Lung (tissue), 12 donors: ENCODE data around the gene GP5. TPM values are rescaled to one million over a fixed set of nuclear protein-coding genes. Genes with fewer than 3 reads are reported as not detected.

Experiments used
- ATAC-seq: fragments of 200-7000 bp; cut with Tn5 transposase; one replicate; pipeline ENCODE4 v1.9.1; 2020; ENCODE audit warnings: moderate number of reproducible peaks; ENCODE audit not compliant: insufficient read depth, low FRiP score
- DNase-seq, 3 donors: peaks; one replicate each; pipeline ENCODE4 v3.0.0-alpha.2; 2013 to 2017
- H3K27ac ChIP-seq, 2 donors: one replicate each; pipeline ENCODE4 v1.5.1; 2013; ENCODE audit warnings: mild to moderate bottlenecking in 2 of 2, moderate library complexity in 2 of 2, control low read depth in 1 of 2, inconsistent platforms in 1 of 2, low read depth in 1 of 2, low read length in 1 of 2
- H3K27me3 ChIP-seq, 3 donors: one replicate each; pipeline ENCODE4 v1.5.1; 2013; ENCODE audit warnings: low read length in 2 of 3; ENCODE audit not compliant: control insufficient read depth in 3 of 3, insufficient read depth in 3 of 3
- H3K36me3 ChIP-seq, 4 donors: one replicate each; pipeline ENCODE4 v1.5.1; 2013; ENCODE audit warnings: low read length in 4 of 4, mild to moderate bottlenecking in 1 of 4, moderate library complexity in 1 of 4; ENCODE audit not compliant: control insufficient read depth in 4 of 4, insufficient read depth in 4 of 4
- H3K4me1 ChIP-seq, 5 donors: one replicate each; pipeline ENCODE4 v1.5.1; 2013; ENCODE audit warnings: low read length in 5 of 5, mild to moderate bottlenecking in 2 of 5, moderate library complexity in 1 of 5; ENCODE audit not compliant: control insufficient read depth in 5 of 5, insufficient read depth in 5 of 5
- H3K4me3 ChIP-seq: one replicate; pipeline ENCODE4 v1.5.1; 2013; ENCODE audit warnings: mild to moderate bottlenecking, control low read depth, moderate library complexity
- H3K9ac ChIP-seq, 2 donors: one replicate each; pipeline ENCODE4 v1.5.1; 2013; ENCODE audit warnings: low read length in 2 of 2, control low read depth in 1 of 2; ENCODE audit not compliant: insufficient read depth in 1 of 2
- H3K9me3 ChIP-seq, 4 donors: one replicate each; pipeline ENCODE4 v1.5.1; 2013; ENCODE audit warnings: low read length in 3 of 4, mild to moderate bottlenecking in 1 of 4, moderate library complexity in 1 of 4; ENCODE audit not compliant: control insufficient read depth in 4 of 4, insufficient read depth in 3 of 4
- WGBS, 2 donors: extraction: QIAGEN DNeasy Blood & Tissue Kit; methylation state at CpG; one replicate each; pipeline ENCODE4 v1.1.7; 2013; 5-methylcytosine and 5-hydroxymethylcytosine counted together
- polyA plus RNA-seq, 2 donors: library from polyadenylated mRNA; stranded (reverse); fragments of 200-250 nt; gene quantifications; one replicate each; pipeline ENCODE4 v1.2.1, GENCODE V29; 2013
- total RNA-seq, 2 donors: library from RNA; depleted of rRNA in 1 of 2; stranded (reverse); fragments of >200 nt in 1 of 2; gene quantifications; one replicate each; pipeline ENCODE4 v1.2.1, GENCODE V29; 2014 to 2021
- TF ChIP-seq, protein P1 (sequence below): IDR thresholded peaks from 2 replicates; pipeline ENCODE4 v1.5.1; 2012; ENCODE audit warnings: mild to moderate bottlenecking; ENCODE audit errors: control extremely low read depth, extremely low read depth
- donor health status: control.
- donor health status: control.
- donor health status: Bipolar disorder and iron deficiency.
- donor health status: healthy.
- donor health status: DM: yes; HTN: yes; CAD: no.

The GP5 gene
- total and polyA plus RNA-seq, 4 donors: 0.06 to 1.1 (median 0.37) TPM

DNA sequence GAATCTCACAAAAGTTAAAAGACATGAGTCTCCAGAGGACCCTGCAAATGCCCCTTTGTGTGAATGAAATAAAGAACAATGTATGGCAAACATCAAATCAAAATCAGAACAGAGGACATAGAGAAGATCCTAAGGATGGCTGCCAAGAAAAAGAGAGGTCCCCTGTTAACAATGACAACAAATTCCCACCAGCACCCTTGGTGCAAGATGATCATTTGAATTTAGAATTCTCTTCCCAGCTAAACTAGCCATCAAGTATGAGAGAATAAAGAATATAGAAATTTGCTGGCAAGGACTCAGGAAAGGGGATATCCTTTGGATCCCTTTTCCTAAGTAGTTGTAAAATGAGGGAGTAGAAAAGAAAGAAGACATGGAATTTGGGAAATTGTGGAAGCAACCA, 8.2 kb downstream of the GP5 start:
- Histone ChIP-seq H3K4me3 (no peak overlapping the region), H3K36me3 (no peaks in the 10 kb centered on the region), H3K27ac (no peak overlapping the region), H3K9ac (no peak overlapping the region), H3K27me3 (peaks cover 0 to 6% (median 0%) of the 10 kb centered on the region in 3 donors), H3K9me3 (peaks cover 0 to 5% (median 0%) of the 10 kb centered on the region in 4 donors), H3K4me1 (peaks cover 0 to under 1% (median 0%) of the 10 kb centered on the region in 5 donors)
- ATAC-seq (no peak), DNase-seq (no peak)
- TF ChIP-seq, protein P1, sequence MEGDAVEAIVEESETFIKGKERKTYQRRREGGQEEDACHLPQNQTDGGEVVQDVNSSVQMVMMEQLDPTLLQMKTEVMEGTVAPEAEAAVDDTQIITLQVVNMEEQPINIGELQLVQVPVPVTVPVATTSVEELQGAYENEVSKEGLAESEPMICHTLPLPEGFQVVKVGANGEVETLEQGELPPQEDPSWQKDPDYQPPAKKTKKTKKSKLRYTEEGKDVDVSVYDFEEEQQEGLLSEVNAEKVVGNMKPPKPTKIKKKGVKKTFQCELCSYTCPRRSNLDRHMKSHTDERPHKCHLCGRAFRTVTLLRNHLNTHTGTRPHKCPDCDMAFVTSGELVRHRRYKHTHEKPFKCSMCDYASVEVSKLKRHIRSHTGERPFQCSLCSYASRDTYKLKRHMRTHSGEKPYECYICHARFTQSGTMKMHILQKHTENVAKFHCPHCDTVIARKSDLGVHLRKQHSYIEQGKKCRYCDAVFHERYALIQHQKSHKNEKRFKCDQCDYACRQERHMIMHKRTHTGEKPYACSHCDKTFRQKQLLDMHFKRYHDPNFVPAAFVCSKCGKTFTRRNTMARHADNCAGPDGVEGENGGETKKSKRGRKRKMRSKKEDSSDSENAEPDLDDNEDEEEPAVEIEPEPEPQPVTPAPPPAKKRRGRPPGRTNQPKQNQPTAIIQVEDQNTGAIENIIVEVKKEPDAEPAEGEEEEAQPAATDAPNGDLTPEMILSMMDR: no peak

DNA sequence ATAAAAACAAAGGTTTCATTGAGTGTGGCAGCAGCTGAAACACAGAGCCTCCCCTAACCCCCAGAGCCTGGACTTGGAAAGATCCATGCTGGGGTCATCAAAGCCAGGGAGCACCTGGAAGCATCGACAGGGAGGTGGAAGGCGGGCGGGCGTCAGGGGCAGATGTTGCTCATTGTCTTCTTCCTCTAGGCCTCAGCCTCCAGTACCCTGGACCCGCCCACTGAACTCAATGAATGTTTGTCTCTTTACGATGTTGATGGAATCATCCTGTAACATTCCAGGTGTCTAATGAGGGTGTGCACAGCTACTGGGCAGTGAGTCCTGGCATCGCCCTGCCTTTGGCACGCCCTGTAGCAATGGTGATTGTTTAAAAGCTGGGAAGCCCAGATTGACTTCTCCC, 9.8 kb downstream of the GP5 start:
- DNase-seq: no peak
- no peak overlapping the region for H3K9ac ChIP-seq
- peaks cover 0 to 5% (median 0%) of the 10 kb centered on the region in 4 donors for H3K9me3 ChIP-seq
- no peak overlapping the region for H3K27ac ChIP-seq
- WGBS, 2 donors: 94 to 95% methylated on average over 8 of the region's 8 CpGs
- no peak overlapping the region for H3K4me3 ChIP-seq
- ATAC-seq: no peak
- no peaks in the 10 kb centered on the region for H3K27me3 ChIP-seq
- H3K36me3 ChIP-seq: no peaks in the 10 kb centered on the region
- TF ChIP-seq, protein P1: no peak
- H3K4me1 ChIP-seq: no peaks in the 10 kb centered on the region

DNA sequence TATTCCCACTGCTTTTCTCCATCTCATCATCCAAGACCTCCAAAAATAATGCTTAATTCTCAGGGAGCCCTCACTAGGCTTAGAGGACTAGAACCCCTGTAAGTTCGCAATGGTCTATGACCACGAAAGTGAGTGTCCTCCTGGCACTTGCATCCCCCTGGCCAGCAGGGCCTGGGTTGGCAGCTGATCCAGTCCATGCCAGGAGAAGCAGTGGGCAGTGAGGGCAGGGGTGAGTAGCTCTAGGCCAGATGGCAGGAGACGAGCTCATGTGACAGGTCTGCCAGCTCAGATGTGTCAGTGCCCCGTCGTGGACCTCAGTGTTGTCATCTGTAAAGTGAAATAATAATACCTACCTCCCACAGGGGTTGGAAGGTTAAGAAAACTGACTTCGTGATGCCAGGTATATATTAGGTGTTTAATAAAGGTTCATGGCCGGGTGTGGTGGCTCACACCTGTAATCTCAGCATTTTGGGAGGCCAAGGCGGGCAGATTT, 11.1 kb downstream of the GP5 start:
- ATAC-seq (no peak), DNase-seq (no peak)
- H3K4me1 ChIP-seq: no peaks in the 10 kb centered on the region
- no peaks in the 10 kb centered on the region for H3K27me3 ChIP-seq
- no peak overlapping the region for H3K27ac ChIP-seq
- no peak overlapping the region for H3K9ac ChIP-seq
- no peak overlapping the region for H3K4me3 ChIP-seq
- WGBS, 2 donors: 94 to 96% methylated on average over 8 of the region's 8 CpGs
- TF ChIP-seq, protein P1: no peak
- H3K9me3 ChIP-seq: peaks cover 0 to 5% (median 0%) of the 10 kb centered on the region in 4 donors
- H3K36me3 ChIP-seq: no peaks in the 10 kb centered on the region

DNA sequence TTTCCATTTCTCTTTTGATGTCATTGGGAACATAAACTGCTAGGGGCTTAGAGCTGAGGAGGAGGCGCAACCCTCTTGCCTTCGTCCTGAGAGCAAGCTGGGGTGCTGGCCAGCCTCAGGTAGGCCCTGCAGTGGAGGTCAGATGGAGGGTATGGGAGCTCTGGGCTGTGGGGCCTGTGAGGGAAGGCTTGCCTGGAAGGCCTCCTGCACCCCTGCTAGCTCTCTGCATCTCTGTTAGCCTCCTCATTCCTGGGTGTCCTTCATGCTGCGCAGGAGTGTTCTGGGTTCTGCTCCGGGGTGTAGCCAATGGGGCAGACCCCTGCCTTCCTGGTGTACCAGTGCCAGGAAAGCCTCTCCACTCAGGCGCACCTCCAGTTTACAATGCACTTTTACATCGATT, 11.8 kb downstream of the GP5 start:
- H3K4me1 ChIP-seq: no peaks in the 10 kb centered on the region
- H3K36me3 ChIP-seq: no peaks in the 10 kb centered on the region
- no peak overlapping the region for H3K27ac ChIP-seq
- H3K4me3 ChIP-seq: no peak overlapping the region
- TF ChIP-seq, protein P1: no peak
- no peak for ATAC-seq
- no peak overlapping the region for H3K9ac ChIP-seq
- 88 to 98% methylated on average over 6 of the region's 6 CpGs for WGBS, 2 donors
- no peak for DNase-seq
- H3K9me3 ChIP-seq: peaks cover 0 to 5% (median 0%) of the 10 kb centered on the region in 4 donors
- H3K27me3 ChIP-seq: no peaks in the 10 kb centered on the region
